ENCODE measurements around the gene INAFM2. TPM values are rescaled to one million over a fixed set of nuclear protein-coding genes. Genes with fewer than 3 reads are reported as not detected.

Gene INAFM2
- total RNA-seq, 2 donors from 2014 or later, result 63.8 to 79.2 TPM

DNA sequence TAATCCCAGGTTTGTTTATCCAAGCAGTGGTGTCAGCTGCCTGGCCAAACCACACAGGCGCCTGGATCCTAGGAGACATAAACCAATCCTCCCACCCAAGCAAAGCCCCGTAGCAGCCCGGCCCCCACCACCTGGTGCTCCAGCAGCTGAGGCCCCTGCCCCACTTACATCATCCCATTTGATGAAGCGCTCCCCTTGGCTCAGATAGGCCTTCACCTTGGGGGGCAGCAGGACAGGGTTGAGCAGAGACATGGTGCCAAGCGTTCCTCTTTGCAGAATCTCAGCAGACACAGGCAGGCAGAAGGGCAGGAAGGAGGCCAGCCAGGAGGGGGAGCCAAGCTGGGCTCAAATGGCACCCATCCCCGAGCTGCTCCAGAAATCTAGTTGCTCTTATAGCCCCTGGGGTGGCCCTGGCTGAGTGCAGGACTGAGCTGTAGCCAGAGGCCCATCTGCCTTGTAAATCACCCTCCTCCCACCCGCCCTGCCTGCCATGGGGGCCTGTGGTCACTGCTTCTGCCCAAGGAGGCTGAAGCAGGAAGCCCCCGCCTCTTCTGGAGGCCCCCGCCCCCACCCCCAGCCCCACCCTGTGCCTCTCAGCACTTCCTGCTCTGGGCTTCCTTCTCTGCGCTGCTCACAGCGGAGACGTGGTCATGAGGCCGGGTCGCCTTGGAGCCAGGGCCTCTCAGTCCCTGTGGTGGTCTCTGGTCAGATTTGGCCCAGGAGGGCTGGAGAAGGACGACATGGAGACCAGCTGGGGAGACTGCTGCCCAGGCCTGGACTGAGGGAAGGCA is 15.9 kb upstream of the INAFM2 start, which contains the start of gene PLCB2:
Gene PLCB2 (minus strand): TSS at position 515 of the 791 bp plus-strand sequence. CDS start 263 bp downstream, at position 252.
- H3K4me1 ChIP-seq (ENCODE audit: control insufficient read depth in 1 of 2, low read depth in 2 of 2), result no peaks in the 10 kb centered on the region
- DNase-seq (ENCODE audit: low spot score) (no peak), ATAC-seq (ENCODE audit: insufficient number of reproducible peaks, low FRiP score, low read depth) (no peak)
- H3K9me3 ChIP-seq, result no peaks in the 10 kb centered on the region
- H3K27me3 ChIP-seq (replicated peaks; ENCODE audit: insufficient read depth), result no peaks in the 10 kb centered on the region
- peak within 1 kb of the TSS in 1 of 2 donors; percentile 52 for H3K27ac ChIP-seq
- TF ChIP-seq, protein P1, sequence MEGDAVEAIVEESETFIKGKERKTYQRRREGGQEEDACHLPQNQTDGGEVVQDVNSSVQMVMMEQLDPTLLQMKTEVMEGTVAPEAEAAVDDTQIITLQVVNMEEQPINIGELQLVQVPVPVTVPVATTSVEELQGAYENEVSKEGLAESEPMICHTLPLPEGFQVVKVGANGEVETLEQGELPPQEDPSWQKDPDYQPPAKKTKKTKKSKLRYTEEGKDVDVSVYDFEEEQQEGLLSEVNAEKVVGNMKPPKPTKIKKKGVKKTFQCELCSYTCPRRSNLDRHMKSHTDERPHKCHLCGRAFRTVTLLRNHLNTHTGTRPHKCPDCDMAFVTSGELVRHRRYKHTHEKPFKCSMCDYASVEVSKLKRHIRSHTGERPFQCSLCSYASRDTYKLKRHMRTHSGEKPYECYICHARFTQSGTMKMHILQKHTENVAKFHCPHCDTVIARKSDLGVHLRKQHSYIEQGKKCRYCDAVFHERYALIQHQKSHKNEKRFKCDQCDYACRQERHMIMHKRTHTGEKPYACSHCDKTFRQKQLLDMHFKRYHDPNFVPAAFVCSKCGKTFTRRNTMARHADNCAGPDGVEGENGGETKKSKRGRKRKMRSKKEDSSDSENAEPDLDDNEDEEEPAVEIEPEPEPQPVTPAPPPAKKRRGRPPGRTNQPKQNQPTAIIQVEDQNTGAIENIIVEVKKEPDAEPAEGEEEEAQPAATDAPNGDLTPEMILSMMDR (IDR thresholded peaks at IDR 0.05), result no peak
- H3K4me3 ChIP-seq, result peak within 1 kb of the TSS; percentile 62
- no peaks in the 10 kb centered on the region for H3K36me3 ChIP-seq

DNA sequence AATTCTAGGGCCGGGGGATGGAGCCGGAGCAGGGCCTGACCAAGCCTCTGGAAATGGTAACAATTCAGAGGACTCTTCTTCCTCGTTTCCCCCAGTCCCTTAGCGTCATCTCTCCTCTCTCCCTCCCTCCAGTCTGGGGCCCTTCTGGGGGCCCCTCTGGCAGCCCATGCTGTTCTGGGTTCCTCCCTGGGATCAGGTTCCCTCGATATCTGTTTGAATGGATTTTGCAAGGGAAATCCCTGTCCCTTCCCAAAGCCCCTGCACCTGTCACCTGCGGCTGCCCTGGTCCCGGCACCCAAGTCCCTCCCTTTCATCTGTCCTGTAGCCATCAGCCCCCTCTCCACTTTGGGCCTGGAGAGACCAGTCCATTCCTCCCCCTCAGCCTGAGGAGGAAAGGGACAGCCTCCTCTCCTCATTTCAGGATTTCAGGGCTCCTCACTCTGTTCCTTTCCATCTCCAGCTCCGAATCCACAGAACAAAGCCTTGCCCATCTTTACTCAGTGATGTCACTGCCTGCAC is 14.1 kb upstream of the INAFM2 start:
- Histone ChIP-seq H3K4me1 (ENCODE audit: control insufficient read depth in 1 of 2, low read depth in 2 of 2) (peaks cover 2 to 6% of the 10 kb centered on the region in 2 donors), H3K27ac (no peak overlapping the region), H3K36me3 (no peaks in the 10 kb centered on the region), H3K27me3 (replicated peaks; ENCODE audit: insufficient read depth) (no peaks in the 10 kb centered on the region), H3K9me3 (no peaks in the 10 kb centered on the region), H3K4me3 (no peak overlapping the region)
- no peak for ATAC-seq (ENCODE audit: insufficient number of reproducible peaks, low FRiP score, low read depth)
- DNase-seq (ENCODE audit: low spot score), result no peak
- TF ChIP-seq, protein P1 (IDR thresholded peaks at IDR 0.05), result no peak

DNA sequence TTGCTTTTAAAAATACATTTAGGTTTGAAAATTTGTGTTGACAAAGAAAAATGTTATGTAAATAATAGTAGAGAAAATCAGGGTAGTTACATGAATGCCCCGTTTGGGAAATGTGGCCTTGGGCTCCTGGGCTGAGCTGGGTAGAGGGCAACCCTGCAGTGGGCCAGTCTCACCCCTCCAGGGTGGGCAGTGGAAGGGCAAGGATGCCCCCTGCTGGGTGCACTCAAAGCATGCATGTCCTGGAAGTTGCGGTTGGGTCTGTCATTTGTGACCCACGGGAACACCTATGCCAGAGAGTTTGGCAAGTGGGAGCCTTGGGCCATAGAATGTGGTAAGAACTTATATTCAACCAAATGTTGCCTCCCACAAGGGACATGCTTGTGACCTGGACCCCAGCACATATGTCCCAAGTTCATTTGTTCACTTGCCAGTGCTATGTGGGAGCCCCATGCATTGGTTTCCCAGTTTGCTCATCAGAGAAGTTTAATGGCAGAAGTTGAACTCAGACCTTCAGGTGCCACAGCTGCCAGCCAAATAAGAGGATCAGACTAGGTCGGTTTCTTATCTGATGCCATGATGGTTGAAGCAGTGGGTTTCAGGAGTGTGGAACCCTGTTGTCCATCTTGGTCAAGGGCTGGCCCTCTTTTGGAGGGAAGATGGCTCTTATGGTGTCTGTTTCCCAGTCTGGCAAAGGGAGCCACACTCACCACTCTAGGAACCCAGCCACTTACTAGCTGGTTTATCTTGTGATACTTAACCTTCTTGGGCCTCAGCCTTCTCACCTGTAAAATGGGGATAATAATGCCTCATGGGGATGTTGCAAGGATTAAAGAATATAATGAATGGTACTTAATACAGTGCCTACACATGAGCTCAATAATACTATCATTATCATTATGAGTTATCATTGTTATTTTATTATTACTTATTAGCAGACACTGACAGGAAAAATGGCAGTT is 13.2 kb upstream of the INAFM2 start:
- no peaks in the 10 kb centered on the region for H3K9me3 ChIP-seq
- DNase-seq (ENCODE audit: low spot score), result no peak
- no peak for ATAC-seq (ENCODE audit: insufficient number of reproducible peaks, low FRiP score, low read depth)

DNA sequence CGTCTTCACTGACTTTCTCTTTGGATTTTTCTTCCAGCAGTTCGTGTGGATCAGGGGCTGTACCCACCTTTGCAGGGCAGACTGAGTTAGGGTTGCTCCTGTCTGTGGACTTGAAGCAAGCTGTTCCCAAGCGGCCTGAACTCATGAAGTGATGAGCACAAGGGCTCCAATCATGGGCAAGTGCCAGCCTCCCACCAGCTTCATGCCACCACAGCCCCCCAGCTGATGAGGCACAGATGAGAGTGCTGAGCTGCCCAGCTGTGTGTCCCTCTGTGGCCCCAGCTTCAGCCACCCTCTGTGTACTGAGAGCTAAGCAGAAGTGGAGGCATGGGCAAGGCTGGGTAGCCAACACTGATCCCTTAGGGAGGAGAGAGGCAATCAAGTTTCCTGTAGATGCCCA is 12.5 kb upstream of the INAFM2 start:
- Histone ChIP-seq H3K36me3 (no peaks in the 10 kb centered on the region), H3K27me3 (replicated peaks; ENCODE audit: insufficient read depth) (no peaks in the 10 kb centered on the region), H3K4me1 (ENCODE audit: control insufficient read depth in 1 of 2, low read depth in 2 of 2) (peaks cover 4 to 15% of the 10 kb centered on the region in 2 donors), H3K9me3 (no peaks in the 10 kb centered on the region), H3K4me3 (no peak overlapping the region), H3K27ac (no peak overlapping the region)
- TF ChIP-seq, protein P1 (IDR thresholded peaks at IDR 0.05), result no peak
- ATAC-seq (ENCODE audit: insufficient number of reproducible peaks, low FRiP score, low read depth) (no peak), DNase-seq (ENCODE audit: low spot score) (no peak)

More for the DNA sequence above, 13.2 kb upstream of the INAFM2 start:
- H3K27me3 ChIP-seq (replicated peaks; ENCODE audit: insufficient read depth), result no peaks in the 10 kb centered on the region
- peaks cover 4 to 15% of the 10 kb centered on the region in 2 donors for H3K4me1 ChIP-seq (ENCODE audit: control insufficient read depth in 1 of 2, low read depth in 2 of 2)
- no peaks in the 10 kb centered on the region for H3K36me3 ChIP-seq
- no peak overlapping the region for H3K4me3 ChIP-seq
- TF ChIP-seq, protein P1 (IDR thresholded peaks at IDR 0.05), result peak; percentile 35
- no peak overlapping the region for H3K27ac ChIP-seq

Data from thoracic aorta (tissue), 2 donors.